NCI-H1436 treated with DMSO at 0.1 percent for 48 hours (cell line): Measurements from ENCODE around the gene GRK5.

ENCODE experiments used
- DNase-seq: peaks from one replicate; lab custom pipeline; 2025; lab: John Stamatoyannopoulos, UW

GRK5 gene

DNA sequence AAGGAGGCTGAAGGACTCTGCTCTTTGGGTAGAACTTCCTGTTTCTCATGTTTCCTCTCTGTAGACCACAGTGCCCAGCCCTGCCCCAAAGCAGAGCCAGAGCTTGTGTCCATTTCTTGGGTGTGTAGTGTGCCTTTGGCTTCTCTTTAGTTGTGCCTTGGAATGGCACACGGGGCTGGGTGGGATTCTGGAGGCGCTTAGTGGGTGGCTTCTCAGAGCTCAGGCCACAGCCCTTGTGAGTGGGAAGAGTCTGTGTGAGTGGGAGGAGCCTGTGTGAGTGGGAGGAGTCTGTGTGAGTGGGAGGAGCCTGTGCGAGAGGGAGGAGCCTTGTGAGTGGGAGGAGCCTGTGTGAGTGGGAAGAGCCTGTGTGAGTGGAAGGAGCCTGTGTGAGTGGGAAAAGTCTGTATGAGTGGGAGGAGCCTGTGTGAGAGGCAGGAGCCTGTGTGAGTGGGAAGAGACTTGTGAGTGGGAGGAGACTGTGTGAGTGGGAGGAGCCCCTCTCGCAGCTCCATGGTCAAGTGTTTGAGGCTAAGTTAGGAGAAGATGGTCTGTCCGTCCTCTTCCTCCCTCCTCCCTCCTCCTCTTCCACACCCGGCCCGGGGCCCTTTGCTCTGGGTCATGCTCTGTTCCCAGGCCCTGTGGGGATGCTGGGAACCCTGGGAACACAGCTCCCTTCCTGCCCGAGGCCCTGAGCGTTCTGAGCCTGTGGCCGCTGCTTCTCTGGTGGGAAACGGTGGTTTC is 153.0 kb downstream of the GRK5 start:
- no peak for DNase-seq

GRCh38 chr10:119361037-119361436 is 153.7 kb downstream of the GRK5 start:
- no peak for DNase-seq

- DNase-seq: no peak
Measured at GRCh38 chr10:119362122-119362521, 154.8 kb downstream of the GRK5 start.

DNA sequence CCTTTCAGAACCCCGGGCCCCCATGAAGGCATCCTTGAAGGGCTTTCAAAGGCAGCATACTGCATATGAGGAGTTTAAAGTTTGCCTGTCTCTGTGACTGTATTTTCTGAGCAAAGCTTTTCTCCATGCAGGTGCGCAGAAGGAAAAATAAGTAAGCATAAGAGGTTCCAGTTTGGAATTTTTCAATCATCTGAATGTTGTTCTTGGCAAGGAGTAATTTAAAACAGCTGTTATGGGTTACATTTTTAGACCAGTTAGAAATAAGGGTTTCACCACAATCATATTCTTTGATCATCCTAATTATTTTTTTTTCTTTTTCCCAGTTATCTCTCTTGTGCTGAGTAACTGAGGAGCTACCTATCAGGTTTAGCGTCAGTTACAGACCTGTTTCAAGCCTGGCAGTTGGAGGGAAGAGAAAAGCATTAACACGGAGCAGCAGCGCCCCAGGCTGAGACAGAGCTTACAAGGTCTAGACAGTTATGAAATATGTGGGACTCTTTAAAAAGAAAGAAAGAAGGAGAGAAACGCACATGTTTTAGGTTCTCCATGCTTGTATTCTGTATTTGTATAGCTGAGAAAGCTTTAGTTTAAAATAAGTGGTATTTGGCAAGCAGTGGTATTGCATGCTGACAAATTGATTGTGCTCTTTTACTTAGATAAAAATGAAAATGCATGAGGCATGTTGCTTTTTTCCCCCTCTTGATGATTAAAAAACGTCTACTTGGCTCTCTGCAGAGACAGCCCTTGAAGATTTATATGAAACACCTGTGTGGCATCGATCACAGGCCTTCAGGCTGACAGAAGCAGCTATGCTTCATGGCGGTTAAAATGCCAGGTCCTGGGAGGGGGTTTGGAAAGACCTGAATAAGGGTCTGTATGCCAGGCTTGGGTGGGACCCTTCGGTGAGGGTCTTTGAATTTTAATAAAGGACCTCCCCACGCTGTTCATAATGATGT is 157.6 kb downstream of the GRK5 start:
- DNase-seq: no peak

DNA sequence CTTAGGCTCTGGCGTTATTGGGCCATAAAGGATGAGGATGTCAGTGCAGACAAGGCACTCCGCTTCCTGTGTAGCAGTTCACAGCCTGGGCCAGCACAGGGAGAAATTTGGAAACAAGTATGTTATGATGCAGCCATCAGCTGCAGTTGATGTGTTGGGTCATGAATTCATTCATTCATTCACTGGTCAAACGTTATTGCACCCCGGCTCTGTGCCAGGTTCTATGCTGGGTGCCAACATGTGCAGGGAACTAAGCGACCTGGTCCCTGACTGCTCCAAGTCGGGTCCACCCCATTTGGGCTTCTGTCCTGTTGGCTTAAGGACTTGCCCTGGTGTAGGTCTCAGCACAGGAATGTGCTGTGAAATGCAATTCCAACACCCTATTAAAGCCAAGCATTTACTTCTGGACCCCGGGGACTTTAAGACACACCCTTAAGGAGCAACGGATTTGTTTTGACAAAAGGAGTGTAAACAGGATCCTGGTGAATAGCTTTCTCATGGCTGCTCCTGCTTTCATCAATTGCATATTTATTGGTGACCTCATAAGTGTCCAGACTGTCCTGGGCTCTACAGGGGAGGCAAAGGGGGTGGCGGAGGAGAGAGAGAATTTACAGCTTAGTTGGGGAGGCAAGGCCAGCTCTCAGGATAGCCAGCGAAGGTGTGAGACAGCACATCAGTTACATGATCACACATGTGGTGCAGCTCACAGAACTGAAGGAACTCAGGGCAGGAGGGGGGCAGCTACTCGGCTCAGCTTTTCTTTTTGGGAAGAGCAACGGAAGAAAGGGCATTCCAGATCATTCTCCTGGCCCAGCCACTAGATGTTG is 158.6 kb downstream of the GRK5 start:
- no peak for DNase-seq

DNA sequence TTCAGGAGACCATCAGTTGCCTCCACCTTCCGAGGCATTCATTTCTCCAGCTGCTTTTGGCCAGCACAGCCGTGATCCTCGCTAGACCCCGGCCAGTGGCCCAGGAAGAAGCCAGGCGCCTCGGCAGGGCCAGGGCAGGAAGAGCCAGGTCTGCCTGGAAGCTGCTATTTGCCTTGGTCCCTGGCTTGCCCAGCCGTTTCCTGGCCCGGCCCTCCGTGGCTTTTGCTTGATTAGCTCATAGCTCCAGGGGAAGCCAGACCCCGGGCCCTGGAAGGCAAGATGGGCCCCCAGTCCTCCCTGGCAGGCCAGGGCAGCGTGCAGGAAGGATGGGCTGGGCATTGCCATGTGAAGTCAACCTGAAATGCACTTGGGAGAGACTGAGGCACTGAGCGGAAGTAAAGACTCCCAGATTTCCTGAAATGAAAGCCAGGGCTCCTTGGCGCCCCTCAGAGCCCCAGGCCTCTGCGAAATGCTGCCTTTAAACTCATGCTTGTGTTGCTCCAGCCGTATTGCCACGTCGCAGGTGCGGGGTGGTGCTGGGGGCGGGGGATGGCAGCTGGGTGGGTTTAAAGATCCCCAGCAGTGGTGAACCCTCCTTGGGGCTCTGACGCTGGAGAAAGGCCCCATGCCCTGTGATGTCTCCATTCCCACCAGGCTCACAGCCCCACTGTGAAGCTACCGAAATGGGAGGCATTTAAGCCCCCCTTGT is 160.6 kb downstream of the GRK5 start:
- DNase-seq: no peak

DNA sequence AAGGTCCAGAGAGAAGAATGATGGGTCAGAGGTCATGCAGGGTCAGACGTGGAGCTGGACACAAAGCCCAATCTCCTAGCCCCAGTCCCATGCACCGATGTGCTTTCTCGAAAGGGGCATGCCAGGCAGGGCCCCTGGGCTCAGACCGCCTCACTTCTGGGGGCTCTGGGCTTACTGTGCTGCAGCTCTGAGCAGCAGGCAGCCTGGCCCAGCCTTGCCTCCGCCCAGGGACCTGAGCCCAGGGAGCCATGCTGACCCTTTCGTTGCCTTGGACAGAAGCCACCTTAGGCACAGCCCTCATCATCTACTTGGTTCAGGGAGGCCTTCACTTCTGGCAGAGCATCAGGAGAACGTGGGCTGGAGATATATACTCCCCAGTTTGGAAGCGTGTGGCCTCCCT is 161.2 kb downstream of the GRK5 start:
- DNase-seq: no peak

- DNase-seq: no peak
Measured at GRCh38 chr10:119368991-119369869, 161.9 kb downstream of the GRK5 start.

- DNase-seq: no peak
Measured at GRCh38 chr10:119370111-119370741, 162.9 kb downstream of the GRK5 start.

DNA sequence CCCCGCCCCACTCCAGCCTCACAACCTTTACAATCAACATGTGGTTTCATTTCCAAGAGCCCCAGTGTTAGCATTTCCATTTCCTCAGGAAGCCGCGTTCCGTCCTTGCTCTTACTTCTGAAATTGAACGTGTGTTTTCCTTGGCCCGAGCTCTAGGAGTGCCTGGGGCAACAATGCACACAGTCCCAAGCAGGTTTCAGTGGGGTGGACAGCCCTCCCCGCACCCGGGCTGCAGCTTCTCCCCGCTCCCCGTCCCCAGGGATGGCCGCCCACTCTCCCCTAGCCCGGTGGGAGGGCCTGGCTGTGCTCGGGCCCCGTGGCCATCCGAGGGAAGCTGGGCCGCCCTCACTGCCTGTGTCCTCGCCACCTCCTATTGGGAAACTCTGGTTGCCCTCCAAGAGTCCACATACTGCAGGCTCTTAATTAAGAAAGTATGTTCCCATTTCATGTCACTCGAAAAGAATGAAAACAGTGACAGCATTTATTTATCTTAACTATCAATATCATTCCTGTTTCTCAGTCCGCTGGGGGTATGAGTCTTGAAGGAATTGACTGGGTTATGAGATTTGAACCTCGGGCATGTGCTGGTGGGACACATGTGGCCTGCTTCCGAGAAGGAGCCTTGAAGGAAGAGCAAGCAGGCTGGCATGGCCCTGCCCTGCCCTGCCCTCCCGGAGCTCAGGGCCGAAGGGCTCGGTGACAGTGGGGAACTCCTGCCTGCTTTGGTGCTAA is 163.8 kb downstream of the GRK5 start:
- DNase-seq: no peak

- no peak for DNase-seq
Measured at GRCh38 chr10:119371704-119372663, 164.6 kb downstream of the GRK5 start.

DNA sequence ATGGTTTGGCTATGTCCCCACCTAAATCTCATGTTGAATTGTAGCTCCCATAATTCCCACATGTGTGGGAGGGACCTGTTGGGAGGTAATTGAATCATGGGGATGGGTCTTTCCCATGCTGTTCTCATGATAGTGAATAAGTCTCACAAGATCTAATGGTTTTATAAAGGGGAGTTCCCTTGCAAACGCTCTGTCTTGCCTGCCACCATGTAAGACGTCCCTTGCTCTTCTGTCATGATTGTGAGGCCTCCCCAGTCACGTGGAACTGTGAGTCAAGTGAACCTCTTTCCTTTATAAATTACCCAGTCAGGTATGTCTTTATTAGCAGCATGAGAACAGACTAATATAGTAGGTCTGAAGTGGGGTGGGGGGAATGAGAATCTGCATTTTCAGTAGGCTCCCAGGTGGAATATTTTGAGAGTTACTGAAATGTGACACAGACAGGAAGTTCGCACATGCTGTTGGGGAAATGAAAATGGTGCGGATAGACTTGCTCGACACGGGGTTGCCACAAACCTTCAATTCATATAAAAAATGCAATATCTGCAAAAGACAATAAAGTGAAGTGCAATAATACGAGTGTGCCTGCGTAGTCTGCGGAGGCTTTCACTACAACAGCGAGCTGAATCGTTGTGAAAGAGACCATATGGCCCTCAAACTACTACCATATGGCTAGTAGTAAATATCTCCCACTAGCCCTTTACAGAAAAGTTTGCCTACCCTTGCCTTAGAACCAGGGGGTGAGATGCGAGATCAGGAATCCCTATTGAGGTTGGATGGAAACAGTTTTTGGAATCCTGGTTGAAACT is 166.1 kb downstream of the GRK5 start:
- no peak for DNase-seq

- DNase-seq: no peak
Measured at GRCh38 chr10:119374236-119374635, 166.9 kb downstream of the GRK5 start.

DNA sequence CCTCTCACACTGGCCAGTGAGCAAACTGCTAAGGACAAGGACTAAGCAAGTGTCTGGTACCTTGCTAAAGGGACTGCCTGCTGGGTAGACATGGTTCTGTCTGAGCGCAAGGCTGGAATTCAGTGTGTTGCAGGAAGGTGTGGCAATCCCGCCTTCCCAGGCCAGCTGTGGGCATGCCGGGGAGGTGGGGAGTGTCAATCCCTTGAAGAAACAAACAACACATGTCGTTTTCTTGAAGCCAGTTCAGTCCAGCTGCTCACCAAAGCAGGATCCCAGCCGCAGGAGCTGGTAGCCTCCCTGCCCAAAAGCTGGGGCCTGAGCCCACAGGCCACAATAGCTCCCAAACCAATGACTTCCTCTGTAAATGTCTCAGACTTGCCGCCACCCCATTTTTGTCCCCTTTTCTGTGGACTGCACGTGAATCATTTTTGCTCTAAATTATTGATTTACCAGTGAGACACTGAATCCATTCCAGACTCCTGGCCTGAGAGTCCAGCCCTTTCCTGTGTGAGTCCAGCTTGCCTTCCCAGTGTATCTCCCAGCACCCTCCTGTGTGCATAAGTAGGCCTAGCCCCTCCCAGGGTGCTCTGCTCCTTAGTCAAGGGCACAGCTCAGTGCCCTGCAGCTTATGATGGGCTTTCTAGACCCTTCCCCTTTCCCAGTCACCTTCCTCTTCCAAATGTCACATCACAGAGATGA is 168.4 kb downstream of the GRK5 start:
- no peak for DNase-seq

GRCh38 chr10:119377451-119377957 is 170.1 kb downstream of the GRK5 start:
- no peak for DNase-seq

DNA sequence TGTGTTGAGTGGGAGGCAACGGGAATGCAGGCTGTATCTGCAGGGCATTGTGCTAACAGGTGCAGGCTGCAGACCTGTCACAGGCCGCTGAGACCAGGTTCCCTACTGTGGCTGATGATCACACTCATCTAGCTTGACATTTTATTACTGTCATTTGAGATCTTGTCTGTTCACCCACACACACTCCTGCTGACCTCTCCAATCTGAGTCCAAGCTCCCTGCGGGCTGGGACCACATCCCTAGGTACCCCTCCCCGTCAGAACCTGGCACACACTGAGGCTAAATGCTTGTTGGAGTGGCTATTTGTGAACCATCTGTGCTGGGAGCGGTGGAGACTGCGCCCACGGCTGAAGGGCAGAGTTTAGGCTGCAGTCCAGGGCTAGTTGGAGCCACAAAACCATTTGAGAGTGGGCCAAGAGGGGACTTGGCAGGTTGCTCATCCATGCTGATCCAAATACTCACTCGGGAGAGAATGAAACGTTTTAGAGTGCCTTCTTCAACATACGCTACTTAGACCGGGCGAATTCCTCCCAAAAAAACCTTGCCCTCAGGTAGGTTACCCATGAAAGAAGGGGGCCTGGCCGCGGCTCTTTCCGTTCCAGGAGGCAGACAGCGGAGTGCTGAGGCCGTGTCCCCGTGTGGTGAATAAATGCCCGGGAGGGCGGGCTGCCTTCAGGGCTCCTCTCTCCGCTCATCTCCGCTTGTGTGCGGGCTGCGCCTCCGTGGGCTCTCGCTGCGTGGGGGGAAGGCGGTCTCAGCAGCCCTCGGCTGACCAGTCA is 170.8 kb downstream of the GRK5 start:
- DNase-seq: no peak
